ENCODE data around the gene MATN1.

Gene MATN1

DNA sequence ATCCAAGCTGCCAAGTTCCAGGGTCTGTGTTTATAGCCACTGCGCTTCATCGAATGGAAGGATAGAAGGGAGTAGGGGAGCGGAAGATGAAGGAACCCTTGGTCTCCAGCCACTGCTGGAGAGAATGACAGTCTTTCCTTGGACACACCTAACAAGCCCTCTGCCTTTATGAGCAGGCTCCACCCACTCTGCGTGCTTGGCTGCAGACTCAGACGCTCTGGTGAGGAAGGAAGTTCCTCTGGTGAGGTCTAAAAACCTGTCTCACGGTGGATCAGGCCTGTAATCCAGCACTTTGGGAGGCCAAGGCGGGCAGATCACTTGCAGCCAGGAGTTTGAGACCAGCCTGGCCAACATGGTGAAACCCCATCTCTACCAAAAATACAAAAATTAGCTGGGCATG lies 55.4 kb downstream of the MATN1 start:
- in situ Hi-C loops (cut with MboI; ENCODE audit: low pct_unique_long_range_greater_than_20kb, low sequenced_read_pairs, unreplicated experiment) = no loop called here
- TF ChIP-seq, protein P1, sequence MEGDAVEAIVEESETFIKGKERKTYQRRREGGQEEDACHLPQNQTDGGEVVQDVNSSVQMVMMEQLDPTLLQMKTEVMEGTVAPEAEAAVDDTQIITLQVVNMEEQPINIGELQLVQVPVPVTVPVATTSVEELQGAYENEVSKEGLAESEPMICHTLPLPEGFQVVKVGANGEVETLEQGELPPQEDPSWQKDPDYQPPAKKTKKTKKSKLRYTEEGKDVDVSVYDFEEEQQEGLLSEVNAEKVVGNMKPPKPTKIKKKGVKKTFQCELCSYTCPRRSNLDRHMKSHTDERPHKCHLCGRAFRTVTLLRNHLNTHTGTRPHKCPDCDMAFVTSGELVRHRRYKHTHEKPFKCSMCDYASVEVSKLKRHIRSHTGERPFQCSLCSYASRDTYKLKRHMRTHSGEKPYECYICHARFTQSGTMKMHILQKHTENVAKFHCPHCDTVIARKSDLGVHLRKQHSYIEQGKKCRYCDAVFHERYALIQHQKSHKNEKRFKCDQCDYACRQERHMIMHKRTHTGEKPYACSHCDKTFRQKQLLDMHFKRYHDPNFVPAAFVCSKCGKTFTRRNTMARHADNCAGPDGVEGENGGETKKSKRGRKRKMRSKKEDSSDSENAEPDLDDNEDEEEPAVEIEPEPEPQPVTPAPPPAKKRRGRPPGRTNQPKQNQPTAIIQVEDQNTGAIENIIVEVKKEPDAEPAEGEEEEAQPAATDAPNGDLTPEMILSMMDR (IDR thresholded peaks at IDR 0.05; ENCODE audit: extremely low read depth, insufficient read depth, missing control alignments) = no peak
- DNase-seq (ENCODE audit: low spot score) = no peak

DNA sequence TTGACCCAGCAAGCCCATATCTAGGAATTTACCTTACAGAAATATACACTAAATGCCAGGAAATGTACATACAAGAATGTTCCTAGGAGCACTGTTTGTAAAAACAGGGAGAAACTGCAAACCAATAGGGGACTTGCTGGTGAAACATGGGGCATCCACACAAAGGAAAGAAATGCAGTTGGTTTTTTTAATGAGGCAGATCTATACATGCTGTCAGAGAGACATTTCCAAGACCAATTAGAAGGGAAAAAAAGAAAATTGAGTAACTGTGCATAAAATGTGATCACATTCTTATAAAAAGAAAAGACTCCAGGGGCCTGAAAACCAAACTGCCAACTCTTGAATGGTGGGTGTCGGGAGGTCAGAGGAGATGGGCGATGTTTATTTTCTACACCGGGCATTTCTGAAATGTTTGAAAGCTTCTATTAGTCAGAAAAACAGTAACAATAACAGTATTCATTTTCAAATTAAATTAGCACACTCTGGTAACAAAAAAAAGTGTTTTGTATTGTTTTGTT lies 56.6 kb downstream of the MATN1 start:
- DNase-seq (ENCODE audit: low spot score) = no peak
- TF ChIP-seq, protein P1 (IDR thresholded peaks at IDR 0.05; ENCODE audit: extremely low read depth, insufficient read depth, missing control alignments) = no peak
- in situ Hi-C loops (cut with MboI; ENCODE audit: low pct_unique_long_range_greater_than_20kb, low sequenced_read_pairs, unreplicated experiment) = no loop called here

DNA sequence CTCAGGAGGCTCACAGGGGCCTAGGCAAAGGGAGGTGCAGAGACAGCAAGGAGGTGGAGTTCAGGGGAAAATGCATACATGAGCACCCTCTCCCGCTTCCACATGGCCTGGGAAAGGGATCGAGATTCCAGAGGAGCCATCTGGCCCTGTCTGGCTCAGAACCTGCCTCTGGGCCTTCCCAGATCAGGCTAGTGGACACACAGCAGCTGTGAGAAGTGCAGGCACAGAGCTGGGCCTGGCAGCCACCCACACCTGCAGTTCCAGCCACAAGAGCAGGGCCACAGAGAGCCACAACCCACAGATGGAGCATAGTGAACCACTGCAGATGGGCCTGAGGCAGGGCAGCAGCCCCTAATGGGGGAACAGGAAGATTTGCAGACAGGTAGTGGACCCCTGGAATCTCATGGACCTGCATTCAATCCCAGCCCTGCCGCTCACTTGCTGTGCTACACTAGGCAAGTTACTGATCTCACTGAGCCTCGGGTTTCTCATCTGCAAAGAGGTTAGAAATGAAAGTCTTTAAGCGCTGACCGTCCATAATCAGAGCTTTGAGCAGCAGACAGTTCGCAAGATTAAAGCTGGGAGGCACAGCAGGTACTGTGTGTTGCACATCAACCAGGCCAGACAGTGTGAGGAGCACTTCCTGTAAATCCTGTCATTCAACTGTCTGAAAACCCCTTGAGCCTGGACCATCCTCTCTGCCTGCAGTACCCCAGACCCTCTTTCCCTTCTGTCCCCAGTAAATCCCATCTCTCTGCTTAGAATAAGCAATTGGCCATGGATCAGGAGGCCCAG lies 58.0 kb downstream of the MATN1 start:
- TF ChIP-seq, protein P1 (IDR thresholded peaks at IDR 0.05; ENCODE audit: extremely low read depth, insufficient read depth, missing control alignments) = no peak

DNA sequence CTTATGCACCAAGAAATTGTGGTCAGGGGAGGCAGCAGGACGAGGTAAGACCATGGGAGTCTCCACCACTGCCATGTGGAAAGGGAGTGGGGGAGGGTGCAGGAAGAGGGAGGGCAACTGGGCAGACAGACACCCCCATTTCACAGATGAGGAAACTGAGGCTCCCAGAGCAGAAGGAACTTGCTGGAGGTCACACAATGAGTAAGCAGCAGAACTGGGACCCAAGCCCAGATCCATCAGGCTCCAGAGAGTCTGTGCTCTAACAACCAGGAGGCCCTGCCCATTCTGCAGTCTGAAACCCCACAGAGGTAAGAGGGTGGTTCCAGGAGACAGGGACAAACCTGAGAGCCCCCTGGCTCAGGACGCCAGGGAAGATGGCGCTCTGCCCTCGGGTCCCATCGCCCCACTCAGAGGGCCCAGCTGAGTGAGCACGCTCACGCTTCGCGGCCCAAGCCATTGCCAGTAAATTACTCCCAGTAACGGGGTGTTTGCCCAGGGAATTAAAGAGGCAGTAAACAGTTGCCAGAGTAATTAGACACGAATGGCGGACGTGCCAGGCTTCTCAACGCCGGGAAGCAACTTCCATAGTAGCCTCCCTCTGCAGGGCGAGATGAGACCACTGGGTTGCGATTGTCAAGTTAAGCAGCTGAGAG lies 59.2 kb downstream of the MATN1 start:
- in situ Hi-C loops (cut with MboI; ENCODE audit: low pct_unique_long_range_greater_than_20kb, low sequenced_read_pairs, unreplicated experiment) = no loop called here
- no peak for DNase-seq (ENCODE audit: low spot score)
- TF ChIP-seq, protein P1 (IDR thresholded peaks at IDR 0.05; ENCODE audit: extremely low read depth, insufficient read depth, missing control alignments) = no peak

More for the DNA sequence above, 58.0 kb downstream of the MATN1 start:
- in situ Hi-C loops (cut with MboI; ENCODE audit: low pct_unique_long_range_greater_than_20kb, low sequenced_read_pairs, unreplicated experiment) = no loop called here
- DNase-seq (ENCODE audit: low spot score) = no peak

DNA sequence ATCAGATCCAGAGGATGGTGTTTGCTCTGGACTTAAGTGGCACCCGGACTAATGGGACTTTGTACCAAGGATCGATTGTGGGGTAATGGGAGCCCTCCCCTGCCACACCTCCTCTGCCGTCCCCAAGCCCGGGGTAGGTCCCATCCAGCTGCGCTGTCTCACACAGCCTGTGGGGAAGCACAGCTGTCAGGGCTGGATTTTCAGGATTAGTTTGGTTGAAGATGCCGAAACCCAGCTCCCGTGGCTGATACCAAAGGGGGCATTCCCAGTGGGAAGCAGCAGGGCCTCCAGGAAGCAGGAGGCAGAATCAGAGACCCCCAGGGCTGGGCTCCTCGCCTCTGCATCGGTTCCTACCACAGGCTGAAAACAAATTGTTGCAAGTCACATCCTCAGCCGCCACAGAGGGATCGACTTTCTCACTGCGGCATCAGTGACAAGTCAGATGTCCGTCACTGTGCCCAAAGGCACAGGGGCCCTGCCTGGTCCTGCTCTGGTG lies 59.7 kb downstream of the MATN1 start:
- in situ Hi-C loops (cut with MboI; ENCODE audit: low pct_unique_long_range_greater_than_20kb, low sequenced_read_pairs, unreplicated experiment) = no loop called here
- TF ChIP-seq, protein P1 (IDR thresholded peaks at IDR 0.05; ENCODE audit: extremely low read depth, insufficient read depth, missing control alignments) = no peak
- no peak for DNase-seq (ENCODE audit: low spot score)

DNA sequence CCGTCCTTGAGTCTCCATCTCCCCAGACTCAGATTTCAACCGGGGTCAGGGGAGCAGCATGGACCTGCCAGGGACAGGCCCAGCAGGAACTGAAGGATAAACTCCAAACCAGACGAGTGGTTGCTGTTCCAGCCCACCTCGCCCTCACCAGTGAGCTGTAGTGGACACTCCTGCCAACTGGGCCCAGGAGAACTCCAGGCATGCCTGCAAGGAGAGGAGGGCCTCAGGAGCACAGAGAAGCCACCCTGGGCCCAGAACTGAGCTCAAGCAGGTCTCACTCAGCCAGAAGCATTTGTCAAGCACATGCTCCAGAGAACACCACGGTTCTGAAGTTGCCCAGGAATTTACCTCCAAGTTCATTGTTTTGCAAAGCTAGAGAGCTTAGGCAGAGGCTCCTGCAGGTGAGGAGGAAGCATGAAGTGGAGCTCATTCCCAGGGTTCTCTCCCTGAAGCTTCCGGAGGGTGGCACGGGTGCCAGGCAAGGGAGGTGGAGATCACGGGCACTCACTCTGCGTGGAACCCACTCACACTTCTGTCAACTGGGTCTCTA lies 61.0 kb downstream of the MATN1 start:
- no peak for DNase-seq (ENCODE audit: low spot score)
- in situ Hi-C loops (cut with MboI; ENCODE audit: low pct_unique_long_range_greater_than_20kb, low sequenced_read_pairs, unreplicated experiment) = no loop called here

More for the DNA sequence above, 61.0 kb downstream of the MATN1 start:
- TF ChIP-seq, protein P1 (IDR thresholded peaks at IDR 0.05; ENCODE audit: extremely low read depth, insufficient read depth, missing control alignments) = no peak

Data from GM13977 (cell line).